DMS153 (cell line): ENCODE data around the gene SOX21.
"Not testable (repeated sequence)": the region's sequence is repeated elsewhere in the genome, so short reads cannot be mapped to it uniquely, and the experiment has no call there.

Experiments used
- DNase-seq: peaks from one replicate; lab custom pipeline; 2025; lab: John Stamatoyannopoulos, UW

Gene SOX21

DNA sequence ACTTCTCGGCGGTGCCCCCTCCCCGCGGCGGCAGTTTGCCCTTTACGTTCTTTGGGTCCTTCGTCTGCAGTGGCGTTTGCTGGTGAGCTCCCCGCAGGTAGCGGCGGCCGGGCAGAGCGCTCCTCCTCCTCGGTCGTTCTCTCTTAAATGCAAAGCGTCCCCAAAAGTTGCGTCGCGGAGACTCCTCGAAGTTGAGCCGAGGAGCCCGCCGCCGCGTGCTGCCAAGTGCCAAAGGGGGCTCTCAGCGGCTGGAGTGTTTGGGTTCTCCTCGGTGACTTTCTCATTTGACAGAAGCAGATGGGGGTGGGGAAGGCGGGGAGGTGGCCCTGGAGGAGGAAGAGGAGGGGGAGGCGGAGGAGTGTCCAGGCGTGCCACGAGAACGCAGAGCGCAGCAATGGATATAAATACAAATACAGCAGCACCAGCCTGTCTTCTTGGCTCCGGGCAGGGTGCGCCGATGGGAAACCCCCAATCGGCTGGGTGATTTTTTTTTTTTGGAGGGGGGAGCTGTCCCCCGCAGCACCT is at the start of gene SOX21:
Gene SOX21 (minus strand): TSS at position 259 of the 525 bp plus-strand sequence. CDS start 496 bp downstream, outside the sequence.
- no peak for DNase-seq

DNA sequence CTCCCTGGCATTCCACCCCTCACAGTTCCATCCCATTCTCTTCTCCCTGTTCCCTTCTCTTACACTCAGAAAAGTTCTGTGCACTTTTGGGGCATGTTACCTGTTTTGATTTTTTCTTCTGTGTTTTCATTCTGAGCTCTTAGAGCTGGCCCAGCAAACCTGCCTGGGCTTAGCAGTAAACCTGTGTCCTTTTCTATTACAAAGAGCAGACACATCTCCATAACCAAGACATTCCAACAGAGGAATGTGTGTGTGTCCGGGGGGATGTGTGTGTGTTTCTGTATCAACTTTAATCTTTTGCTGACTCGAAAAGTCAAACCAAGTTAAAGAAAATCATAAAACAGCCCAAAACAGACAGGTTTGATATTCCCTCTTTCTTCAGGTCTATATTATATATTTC is 49.1 kb upstream of the SOX21 start:
- DNase-seq: no peak

DNA sequence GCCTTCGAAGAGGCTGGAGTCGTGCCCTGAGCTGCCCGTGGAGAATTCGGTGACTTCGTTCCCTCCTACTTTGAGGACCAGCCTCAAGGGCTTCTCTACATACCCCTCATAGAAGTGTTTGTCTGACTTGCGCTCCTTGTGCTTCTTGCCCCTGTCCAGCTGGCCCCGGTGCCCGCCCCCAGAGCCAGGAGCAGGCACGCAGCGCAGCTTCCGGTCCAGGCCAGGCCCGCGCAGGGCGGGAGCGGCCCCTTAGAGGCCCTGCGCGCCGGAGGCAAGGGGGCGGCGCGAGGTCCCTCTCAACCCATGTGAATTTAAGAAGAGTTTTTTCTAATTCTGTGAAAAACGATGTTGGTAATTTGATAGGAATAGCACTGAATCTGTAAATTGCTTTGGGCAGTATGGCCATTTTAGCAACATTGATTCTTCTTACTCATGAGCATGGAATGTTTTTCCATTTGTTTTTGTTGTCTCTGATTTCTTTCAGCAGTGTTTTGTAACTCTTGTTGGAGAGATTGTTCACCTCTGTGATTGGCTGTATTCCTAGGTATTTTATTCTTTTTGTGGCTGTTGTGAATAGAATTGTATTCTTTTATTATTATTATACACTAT is 46.9 kb upstream of the SOX21 start:
- no peak for DNase-seq

DNA sequence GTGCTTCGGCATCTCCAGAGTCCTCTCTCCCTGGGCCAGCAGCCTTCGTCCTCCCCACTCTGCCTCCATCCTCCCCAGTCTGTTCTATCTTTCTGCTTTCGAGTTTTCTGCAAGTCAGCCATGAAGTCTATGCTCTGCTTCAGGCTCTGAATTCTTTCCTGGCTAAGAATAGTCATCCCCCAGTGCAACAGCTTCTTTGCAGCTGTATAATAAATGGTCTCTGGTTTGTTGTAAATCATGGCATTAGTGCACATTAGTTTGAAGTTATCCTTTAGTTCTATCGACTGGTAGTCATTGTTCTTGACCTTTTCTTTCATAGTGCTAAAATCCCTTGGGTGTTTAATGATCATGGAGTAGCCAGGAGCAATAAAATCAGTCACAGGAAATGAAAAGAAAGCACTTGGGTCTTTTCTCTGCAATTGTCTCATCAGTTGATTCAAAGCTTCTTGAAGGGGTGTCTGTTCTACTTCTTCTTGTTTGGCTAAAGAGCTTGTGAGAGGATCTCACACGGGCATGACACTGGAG is 46.2 kb upstream of the SOX21 start:
- DNase-seq: no peak

DNA sequence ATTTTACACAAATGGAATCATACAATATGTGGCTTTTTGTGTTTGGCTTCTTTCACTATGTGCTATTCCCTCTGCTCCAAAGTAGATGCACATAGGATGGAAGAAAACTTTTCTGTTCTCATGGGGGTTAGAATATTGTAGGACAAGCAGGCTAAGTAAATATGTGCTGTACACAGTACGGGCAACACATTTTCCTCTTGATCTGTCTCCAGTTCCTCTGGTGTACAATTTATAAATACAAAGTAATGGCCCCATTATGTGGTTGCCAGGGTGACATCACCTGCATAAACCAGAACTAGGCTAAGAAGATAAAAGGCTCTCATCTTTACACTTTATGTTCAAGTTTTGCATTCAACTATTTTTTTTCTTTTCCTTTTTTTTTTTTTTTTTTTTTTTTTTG is 41.0 kb upstream of the SOX21 start:
- DNase-seq: peak; percentile 80

DNA sequence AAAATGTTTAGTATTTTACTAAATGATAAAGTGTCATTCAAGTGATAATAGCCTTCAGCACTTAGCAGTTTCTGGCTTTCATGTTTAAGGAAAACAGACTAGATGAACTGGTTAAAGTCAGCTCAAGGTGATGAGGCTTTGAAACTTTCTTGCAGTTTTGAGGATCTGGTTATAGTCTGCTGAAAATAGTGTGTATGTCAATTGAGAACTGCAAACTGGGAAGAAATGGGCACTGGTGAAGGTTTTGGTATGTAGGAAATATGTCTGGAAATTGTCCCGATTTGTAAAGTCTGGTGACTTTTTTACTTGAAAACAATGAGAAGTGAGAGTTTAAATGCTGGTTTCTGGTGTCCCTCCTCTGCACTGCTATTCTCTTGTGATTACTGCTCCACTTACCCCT is 36.8 kb upstream of the SOX21 start:
- DNase-seq: no peak

DNA sequence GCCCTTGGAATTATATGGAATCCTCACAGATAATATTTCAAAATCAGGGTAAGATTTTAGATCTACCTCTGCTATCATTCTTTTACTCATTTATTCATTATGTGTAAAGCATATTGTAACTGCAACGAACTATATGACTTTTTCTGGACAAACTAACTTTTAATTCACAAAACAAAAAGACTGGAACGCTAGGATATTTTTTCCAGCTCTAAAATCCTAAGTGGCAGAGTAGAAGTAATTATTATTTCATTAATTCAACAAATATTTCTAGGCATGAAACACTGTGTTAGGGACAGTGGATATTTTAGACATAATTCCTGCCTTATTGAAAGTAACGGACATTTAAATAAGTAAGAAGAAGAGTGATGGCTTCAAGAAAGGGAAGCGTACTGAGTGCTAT is 26.9 kb upstream of the SOX21 start:
- DNase-seq: no peak

DNA sequence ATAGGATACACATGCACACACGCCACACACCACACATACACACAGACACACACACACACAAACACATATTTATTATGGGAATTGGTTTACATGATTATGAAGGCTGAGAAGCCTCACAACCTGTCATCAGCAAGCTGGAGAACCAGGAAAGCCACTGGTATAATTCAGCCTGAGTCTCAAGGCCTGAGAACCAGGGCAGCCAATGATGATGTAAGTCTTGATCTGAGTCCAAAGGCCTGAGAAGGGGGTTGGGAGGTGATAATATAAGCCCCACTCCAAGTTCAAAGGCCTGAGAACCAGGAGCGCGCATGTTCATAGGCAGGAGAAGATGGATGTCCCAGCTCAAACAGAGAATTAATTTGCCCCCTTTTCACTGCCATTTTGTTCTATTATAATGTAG is 18.7 kb upstream of the SOX21 start:
- no peak for DNase-seq

DNA sequence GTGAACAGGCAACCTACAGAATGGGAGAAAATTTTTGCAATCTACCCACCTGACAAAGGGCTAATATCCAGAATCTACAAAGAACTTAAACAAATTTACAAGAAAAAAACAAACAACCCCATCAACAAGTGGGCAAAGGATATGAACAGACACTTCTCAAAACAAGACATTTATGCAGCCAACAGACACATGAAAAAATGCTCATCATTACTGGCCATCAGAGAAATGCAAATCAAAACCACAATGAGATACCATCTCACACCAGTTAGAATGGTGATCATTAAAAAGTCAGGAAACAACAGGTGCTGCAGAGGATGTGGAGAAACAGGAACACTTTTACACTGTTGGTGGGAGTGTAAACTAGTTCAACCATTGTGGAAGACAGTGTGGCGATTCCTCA is 17.6 kb upstream of the SOX21 start:
- DNase-seq: not testable (repeated sequence)

DNA sequence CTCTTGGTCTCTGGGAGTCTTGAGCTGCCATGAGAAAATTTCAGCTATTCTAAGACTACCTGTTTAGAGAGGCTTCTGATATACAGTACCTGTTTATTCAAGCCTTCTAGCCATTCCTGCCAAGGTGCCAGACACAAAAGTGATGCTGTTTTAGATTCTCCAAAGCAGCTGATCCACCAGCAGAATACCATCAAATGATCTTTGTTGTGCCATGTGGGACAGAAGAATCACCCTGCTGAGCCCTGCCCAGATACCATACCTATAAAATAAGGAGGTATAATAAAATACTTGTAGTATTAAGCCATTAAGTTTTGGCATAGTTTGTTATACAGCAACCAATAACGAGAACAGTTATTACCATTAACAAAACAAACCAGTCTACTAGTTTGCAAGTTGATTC is 14.1 kb upstream of the SOX21 start:
- no peak for DNase-seq

DNA sequence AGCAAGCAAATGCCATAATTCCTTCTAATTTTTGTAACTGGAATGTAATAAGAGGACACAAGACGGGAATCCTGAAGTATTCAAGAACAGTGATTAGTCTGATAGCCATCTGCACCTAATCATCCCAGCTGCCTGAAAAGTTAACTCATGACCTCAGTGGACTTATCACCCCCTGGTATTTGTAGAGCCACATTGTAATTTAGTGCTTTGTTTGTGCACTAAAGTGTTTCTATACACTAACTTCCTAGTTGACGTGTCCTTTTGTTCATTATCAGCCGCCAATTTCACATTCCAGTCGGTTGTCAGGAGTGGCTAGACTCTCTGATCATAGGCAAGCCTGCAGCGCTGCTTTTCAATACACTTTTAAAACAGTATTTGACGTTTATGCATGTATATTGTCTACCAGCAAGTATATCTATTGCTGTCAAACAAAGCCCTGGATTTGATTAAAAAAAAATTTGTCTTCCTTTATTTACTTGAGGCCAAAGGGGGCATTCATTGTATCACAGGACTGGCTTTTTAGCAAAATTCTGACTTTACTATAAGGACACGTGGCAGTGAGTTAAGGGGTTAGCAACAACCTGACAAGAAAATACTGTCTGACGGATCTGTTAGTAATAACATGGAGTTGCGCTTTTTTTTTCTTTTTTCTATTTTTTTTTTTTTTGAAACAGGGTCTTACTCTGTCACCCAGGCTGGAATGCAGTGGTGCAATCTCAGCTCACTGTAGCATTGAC is 10.4 kb upstream of the SOX21 start:
- no peak for DNase-seq

DNA sequence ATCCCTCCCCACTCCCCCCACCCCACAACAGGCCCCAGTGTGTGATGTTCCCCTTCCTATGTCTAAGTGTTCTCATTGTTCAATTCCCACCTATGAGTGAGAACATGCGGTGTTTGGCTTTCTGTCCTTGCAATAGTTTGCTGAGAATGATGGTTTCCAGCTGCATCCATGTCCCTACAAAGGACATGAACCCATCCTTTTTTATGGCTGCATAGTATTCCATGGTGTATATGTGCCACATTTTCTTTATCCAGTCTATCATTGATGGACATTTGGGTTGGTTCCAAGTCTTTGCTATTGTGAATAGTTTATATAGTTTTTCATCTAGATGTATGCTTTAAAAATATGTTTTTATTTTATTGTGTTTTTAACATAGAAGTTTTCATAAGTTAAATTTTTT is 6.4 kb upstream of the SOX21 start:
- not testable (repeated sequence) for DNase-seq

DNA sequence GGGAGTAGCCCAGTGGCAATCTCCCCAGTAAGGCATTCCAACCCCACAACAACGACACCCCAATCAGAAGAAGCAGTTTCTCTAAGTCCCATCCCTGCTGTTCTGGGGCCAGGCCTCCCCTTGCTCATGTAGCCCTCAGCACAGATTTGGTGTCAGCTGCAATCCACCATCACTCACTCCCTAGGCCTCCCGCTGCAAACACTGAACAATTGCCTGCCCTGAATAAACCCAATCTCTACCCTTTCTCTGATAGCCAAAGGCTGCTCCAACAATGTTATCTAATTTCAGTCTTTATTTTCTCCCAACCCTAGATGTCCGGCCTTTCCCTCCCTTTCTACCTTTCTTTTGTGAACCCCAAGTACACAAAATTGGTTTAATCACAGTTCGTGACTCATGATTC is 5.6 kb upstream of the SOX21 start:
- DNase-seq: no peak

DNA sequence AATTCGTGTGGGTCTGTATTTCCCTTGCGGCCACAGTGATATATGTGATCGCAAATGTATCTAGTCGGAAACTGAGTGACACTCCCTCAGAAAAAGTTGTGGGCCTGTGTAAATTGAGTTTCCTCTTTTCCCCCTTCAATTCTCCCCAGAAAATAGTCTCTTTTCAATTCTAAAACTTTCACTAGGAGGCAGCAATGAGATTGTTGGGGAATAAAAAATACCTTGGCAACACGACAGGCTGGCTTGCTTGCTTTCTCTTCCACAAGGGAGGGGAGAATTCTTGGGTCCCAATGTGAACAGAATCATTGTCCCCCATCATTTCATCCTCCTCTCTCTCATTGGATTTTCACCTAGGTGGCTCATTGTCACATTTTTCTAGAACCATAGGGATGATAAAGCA is 3.7 kb upstream of the SOX21 start:
- no peak for DNase-seq

DNA sequence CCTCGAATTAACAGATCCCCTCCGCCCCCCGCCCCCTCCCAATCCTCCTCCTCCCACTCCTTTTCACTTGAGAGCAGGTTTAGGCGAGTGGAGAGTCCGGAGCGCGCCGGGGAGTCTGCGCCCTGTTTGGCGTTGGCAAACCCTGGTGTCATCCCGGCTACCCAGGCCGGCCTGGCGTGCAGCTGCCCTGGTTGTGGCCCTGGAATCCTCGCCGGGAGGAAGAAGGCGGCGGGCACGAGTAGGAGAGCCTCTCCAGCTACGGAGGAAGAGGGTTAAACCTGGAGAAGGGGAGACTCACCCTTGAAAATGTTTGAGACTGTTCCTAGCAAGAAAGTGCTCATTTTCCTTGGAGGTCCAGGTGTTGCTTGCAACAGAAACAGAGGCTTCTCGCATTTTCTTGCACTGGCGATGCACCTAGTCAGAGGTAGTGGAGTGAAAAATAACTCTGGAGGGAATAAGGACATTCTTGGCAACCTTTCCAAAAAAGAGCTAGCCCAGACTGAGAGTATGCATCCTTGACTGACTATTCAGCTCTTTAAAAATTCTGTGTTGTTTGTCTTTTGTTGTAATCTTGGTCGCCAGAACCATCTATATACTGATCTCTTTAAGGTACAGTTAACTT is 1.3 kb upstream of the SOX21 start:
- DNase-seq: no peak

DNA sequence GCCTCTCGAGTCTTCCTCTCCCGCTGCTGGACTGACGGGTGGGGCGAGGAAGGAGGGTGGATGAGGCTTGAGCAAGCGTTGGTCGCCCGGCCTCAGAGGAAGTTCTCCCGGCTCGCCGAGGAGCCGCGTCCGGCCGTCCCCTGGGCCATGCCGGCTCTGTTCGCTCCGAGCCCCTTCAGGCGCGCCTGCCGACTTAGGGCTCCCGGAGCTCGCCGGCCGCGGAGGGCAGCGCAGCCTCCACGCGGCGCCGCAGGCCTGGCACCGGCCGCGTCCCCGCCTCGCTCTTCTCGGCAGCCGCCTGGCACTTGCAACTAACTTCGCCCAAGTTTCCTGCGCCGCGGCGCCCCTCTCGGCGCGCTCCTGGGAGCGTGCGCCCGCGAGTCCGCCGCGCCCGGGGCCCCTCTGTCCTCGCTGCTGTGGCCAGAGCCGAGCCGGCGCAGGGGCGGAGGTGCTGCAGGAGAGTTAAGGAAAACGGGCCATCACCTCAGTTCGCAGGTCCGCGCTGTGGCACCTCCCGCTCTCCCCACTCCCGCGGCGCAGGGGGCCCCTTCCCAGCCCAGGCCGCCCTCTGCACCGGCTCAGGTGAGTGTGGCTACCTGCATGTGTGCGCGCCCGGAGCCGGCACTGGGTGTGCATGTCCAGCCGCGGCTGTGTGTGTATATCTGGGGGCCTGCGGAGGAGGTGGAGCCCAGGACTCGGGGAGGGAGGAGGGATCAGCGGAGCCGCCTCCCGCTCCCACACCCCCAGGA is 641 bp upstream of the SOX21 start:
- DNase-seq: peak; percentile 65

DNA sequence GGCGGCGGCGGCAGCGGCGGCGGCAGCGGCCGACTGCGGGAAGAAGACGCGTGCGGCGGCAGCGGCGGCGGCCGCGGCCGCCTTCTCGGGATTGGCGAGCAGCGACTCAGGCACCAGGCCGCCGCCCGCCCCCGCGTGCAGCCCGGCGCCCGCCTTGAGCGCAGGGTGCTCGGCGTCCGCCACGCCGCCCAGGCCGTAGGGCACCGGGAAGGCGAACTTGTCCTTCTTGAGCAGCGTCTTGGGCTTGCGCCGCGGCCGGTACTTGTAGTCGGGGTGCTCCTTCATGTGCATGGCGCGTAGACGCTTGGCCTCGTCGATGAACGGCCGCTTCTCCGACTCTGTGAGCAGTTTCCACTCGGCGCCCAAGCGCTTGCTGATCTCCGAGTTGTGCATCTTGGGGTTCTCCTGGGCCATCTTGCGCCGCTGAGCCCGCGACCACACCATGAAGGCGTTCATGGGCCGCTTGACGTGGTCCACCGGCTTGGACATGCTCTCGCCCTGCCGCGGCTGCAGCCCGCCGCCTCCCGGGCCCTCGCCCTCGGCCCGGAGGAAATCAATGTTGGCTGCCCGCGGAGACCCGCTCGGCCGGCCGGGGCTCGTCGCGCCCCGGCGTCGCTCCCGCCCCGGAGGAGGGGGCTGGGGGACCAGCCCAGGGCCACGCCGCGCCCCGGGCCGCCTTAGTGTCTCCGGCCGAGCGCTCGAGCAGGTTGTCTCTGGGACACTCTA is 621 bp downstream of the SOX21 start:
- no peak for DNase-seq

DNA sequence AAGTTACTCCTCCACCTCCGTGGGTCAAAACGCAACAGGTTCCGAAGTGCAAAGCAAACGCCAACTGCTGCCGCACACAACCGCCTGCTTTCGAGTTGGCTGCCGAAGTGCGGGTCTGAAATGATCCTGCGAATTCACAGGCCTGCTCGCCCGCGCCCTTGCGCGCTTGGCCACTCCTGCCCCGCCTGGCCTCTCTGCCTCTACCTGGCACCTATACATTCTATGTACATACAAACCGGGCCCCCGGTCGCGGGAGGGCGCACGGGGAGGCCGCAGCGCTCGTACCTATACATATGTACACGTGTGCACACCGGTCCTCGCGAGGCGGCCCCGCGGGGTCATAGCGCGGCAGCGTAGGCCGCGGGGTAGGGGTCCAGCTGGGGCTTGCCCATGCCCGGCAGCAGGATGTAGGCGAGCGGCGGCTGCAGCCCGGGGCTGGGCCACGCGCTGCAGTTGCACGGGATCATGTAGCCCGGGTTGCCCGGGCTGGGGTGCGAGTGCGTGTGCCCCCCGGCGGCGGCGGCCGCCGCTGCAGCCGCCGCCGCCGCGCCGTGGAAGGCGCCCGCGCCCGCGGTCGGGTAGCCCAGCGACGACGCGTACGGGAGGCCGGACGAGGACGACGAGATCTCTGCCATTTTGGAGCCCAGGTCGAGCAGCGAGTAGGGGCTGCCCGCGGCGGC is 1.3 kb downstream of the SOX21 start:
- peak; percentile 70 for DNase-seq

DNA sequence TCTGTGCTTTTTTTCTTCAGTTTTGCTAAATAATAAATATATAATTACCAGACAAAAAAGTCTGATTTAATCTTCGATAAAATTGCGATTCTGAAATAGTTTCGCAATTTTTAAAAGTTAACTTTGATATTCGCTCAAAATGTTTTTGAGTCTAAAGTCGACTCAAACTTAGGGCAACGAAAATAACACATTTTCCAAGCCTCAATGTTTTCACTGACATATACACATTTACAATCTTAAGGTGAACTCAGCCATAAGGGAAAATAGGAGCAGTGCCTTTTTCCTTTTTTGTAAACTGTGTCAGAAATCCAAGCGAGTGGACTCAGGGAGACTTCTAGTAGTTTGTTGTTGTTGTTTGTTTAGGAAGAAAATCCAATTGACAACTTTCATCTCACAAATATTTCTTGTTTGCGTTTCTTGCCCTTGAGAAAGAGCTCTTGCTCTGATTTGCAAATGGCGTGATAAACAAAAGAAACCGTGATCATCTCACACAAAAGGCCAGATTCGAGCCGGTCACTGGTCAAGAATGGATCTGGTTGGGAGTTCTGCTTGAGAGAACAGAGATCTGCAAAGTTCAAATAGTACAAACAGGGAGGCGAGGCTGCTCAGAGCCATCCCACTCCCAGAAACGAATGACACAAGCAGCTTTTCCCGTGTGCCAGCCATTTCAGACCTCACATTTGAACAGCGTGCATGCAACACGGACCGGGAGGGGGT is 2.1 kb downstream of the SOX21 start:
- DNase-seq: no peak
